Mesendoderm (in vitro differentiated cells): ENCODE measurements around the gene NPTX2. TPM values are rescaled to one million over a fixed set of nuclear protein-coding genes. Genes with fewer than 3 reads are reported as not detected.

Experiments used
- DNase-seq: peaks from one replicate; pipeline ENCODE4 v3.0.0; 2013
- H2AK5ac ChIP-seq: 2 replicates; pipeline ENCODE4 v1.6.1; 2013; ENCODE audit warnings: low read length, inconsistent platforms
- H2BK120ac ChIP-seq: 2 replicates; pipeline ENCODE4 v1.6.1; 2013; ENCODE audit warnings: low read depth, mild to moderate bottlenecking, low read length, moderate library complexity, mixed read lengths
- H2BK15ac ChIP-seq: replicated peaks from 2 replicates; pipeline ENCODE4 v1.6.1; 2013; ENCODE audit warnings: low read depth, mild to moderate bottlenecking, moderate library complexity
- H2BK5ac ChIP-seq: 2 replicates; pipeline ENCODE4 v1.6.1; 2013; ENCODE audit warnings: low read length, inconsistent platforms
- H3K18ac ChIP-seq: 2 replicates; pipeline ENCODE4 v1.6.1; 2013; ENCODE audit warnings: mild to moderate bottlenecking, low read length, mixed read lengths
- H3K23ac ChIP-seq: one replicate; pipeline ENCODE4 v1.6.1; 2013; ENCODE audit warnings: low read length
- H3K27ac ChIP-seq: 2 replicates; pipeline ENCODE4 v1.5.1; 2013; ENCODE audit warnings: low read depth, mild to moderate bottlenecking, inconsistent platforms, low read length, moderate library complexity
- H3K27me3 ChIP-seq: 2 replicates; pipeline ENCODE4 v1.6.1; 2013; ENCODE audit warnings: low read length, control low read depth, mild to moderate bottlenecking, inconsistent platforms; ENCODE audit not compliant: insufficient read depth, poor library complexity
- H3K36me3 ChIP-seq: 2 replicates; pipeline ENCODE4 v1.6.1; 2013; ENCODE audit warnings: low read length, inconsistent platforms; ENCODE audit not compliant: control insufficient read depth, insufficient read depth
- H3K4ac ChIP-seq: one replicate; pipeline ENCODE4 v1.6.1; 2013; ENCODE audit warnings: low read depth, mild to moderate bottlenecking, low read length, moderate library complexity
- H3K4me1 ChIP-seq: 2 replicates; pipeline ENCODE4 v1.6.1; 2013; ENCODE audit warnings: low read depth, low read length, inconsistent platforms; ENCODE audit not compliant: control insufficient read depth
- H3K4me2 ChIP-seq: 2 replicates; pipeline ENCODE4 v1.6.1; 2013; ENCODE audit warnings: low read length
- H3K4me3 ChIP-seq: 2 replicates; pipeline ENCODE4 v1.5.1; 2013; ENCODE audit warnings: mild to moderate bottlenecking, low read length
- H3K56ac ChIP-seq: one replicate; pipeline ENCODE4 v1.6.1; 2013; ENCODE audit warnings: low read length
- H3K79me1 ChIP-seq: 2 replicates; pipeline ENCODE4 v1.6.1; 2013; ENCODE audit warnings: low read length, inconsistent platforms
- H3K79me2 ChIP-seq: 2 replicates; pipeline ENCODE4 v1.6.1; 2013; ENCODE audit warnings: mild to moderate bottlenecking, low read length; ENCODE audit not compliant: control insufficient read depth, insufficient read depth
- H3K9ac ChIP-seq: 2 replicates; pipeline ENCODE4 v1.6.1; 2013; ENCODE audit warnings: low read length, inconsistent platforms
- H4K5ac ChIP-seq: one replicate; pipeline ENCODE4 v1.6.1; 2013; ENCODE audit warnings: low read length
- H4K8ac ChIP-seq: one replicate; pipeline ENCODE4 v1.6.1; 2013; ENCODE audit warnings: low read depth, mild to moderate bottlenecking, control low read depth, low read length, moderate library complexity
- WGBS: extraction: QIAGEN DNeasy Blood & Tissue Kit; methylation state at CpG from one replicate; pipeline ENCODE4 v1.1.7; 2013; ENCODE audit warnings: low lambda C conversion rate, missing lambda C conversion rate; ENCODE audit not compliant: insufficient coverage; ENCODE audit errors: extremely low coverage; 5-methylcytosine and 5-hydroxymethylcytosine counted together
- polyA plus RNA-seq, 2 experiments: library from polyadenylated mRNA; stranded (reverse); fragments of 200-250 nt; gene quantifications; one replicate each; pipeline ENCODE4 v1.2.3, GENCODE V29; 2013

The NPTX2 gene, protein sequence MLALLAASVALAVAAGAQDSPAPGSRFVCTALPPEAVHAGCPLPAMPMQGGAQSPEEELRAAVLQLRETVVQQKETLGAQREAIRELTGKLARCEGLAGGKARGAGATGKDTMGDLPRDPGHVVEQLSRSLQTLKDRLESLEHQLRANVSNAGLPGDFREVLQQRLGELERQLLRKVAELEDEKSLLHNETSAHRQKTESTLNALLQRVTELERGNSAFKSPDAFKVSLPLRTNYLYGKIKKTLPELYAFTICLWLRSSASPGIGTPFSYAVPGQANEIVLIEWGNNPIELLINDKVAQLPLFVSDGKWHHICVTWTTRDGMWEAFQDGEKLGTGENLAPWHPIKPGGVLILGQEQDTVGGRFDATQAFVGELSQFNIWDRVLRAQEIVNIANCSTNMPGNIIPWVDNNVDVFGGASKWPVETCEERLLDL
- 2.9 TPM for polyA plus RNA-seq (2013, experiment 1 of 2)
- polyA plus RNA-seq (2013, experiment 2 of 2) = 3.1 TPM

DNA sequence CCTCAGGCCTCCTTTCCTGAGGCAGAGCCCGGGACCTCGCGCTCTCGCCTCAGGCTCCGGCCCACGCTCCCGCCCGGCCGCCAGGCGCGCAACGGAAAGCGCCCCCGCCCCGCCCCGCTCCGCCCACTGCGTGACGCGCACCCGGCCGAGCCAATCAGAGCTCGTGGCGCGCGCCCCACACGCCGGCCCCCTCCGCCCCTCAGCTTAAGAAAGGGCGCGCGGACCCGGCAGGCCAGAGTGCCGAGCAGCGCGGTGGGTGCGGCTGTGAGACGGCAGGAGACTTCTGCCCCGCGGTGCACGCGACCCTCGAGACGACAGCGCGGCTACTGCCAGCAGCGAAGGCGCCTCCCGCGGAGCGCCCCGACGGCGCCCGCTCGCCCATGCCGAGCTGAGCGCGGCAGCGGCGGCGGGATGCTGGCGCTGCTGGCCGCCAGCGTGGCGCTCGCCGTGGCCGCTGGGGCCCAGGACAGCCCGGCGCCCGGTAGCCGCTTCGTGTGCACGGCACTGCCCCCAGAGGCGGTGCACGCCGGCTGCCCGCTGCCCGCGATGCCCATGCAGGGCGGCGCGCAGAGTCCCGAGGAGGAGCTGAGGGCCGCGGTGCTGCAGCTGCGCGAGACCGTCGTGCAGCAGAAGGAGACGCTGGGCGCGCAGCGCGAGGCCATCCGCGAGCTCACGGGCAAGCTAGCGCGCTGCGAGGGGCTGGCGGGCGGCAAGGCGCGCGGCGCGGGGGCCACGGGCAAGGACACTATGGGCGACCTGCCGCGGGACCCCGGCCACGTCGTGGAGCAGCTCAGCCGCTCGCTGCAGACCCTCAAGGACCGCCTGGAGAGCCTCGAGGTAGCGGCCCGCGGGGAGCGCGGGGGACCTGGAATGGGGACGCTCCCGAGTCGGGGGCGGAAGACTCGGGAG is at the start of gene NPTX2:
NPTX2 (plus strand) TSS at position 235 of the 909 bp plus-strand sequence; CDS start at position 412, 177 bp downstream.
- no peak within 1 kb of the TSS for H4K8ac ChIP-seq
- peak within 1 kb of the TSS; percentile 57 for H3K9ac ChIP-seq
- DNase-seq = peak; percentile 81
- no peak within 1 kb of the TSS for H2BK15ac ChIP-seq
- peaks cover 23% of the 10 kb centered on the region for H3K27me3 ChIP-seq
- H3K4me2 ChIP-seq = peak within 1 kb of the TSS; percentile 56
- H2AK5ac ChIP-seq = no peak within 1 kb of the TSS
- H3K36me3 ChIP-seq = no peaks in the 10 kb centered on the region
- H3K4me3 ChIP-seq = no peak within 1 kb of the TSS
- no CpG with 5 or more reads among the region's 130 CpGs for WGBS
- no peak within 1 kb of the TSS for H2BK120ac ChIP-seq
- no peak within 1 kb of the TSS for H3K18ac ChIP-seq
- no peaks in the 10 kb centered on the region for H3K4me1 ChIP-seq
- H3K56ac ChIP-seq = peak within 1 kb of the TSS; percentile 67
- H3K4ac ChIP-seq = no peak within 1 kb of the TSS
- no peak within 1 kb of the TSS for H4K5ac ChIP-seq
- H3K27ac ChIP-seq = no peak within 1 kb of the TSS
- H3K79me2 ChIP-seq = no peaks in the 10 kb centered on the region
- H3K23ac ChIP-seq = peak within 1 kb of the TSS; percentile 45
- no peak within 1 kb of the TSS for H2BK5ac ChIP-seq
- H3K79me1 ChIP-seq = no peaks in the 10 kb centered on the region

DNA sequence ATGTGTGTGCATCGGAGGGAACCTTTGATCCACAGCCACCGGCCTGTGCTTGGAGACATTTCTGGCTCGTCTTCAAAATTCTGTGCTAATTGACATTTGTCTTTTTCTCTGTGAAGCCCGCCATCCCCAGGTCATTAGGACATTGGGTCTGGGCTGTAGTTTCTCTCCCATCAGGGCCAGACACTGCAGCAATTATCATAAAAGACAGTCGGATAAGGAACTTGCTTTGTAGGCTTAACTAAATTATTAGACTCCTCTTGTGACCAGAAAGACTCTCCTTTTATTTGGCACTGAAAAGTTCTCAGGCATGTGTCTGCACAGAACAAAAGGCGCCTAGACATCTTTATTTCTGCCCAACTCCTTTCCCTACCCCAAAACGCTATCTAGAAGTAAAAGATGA is 49.1 kb upstream of the NPTX2 start:
- no peak overlapping the region for H3K4me2 ChIP-seq
- H2BK15ac ChIP-seq = no peak overlapping the region
- no peaks in the 10 kb centered on the region for H3K4me1 ChIP-seq
- H3K36me3 ChIP-seq = no peaks in the 10 kb centered on the region
- WGBS = no CpG with 5 or more reads among the region's 7 CpGs
- H2BK5ac ChIP-seq = no peak overlapping the region
- no peaks in the 10 kb centered on the region for H3K79me1 ChIP-seq
- H3K4ac ChIP-seq = no peak overlapping the region
- H3K56ac ChIP-seq = no peak overlapping the region
- no peak overlapping the region for H3K27ac ChIP-seq
- no peak for DNase-seq
- no peaks in the 10 kb centered on the region for H3K27me3 ChIP-seq
- no peak overlapping the region for H2AK5ac ChIP-seq
- no peak overlapping the region for H3K9ac ChIP-seq
- no peaks in the 10 kb centered on the region for H3K79me2 ChIP-seq
- no peak overlapping the region for H3K4me3 ChIP-seq
- no peak overlapping the region for H3K23ac ChIP-seq
- no peak overlapping the region for H2BK120ac ChIP-seq
- no peak overlapping the region for H4K5ac ChIP-seq
- H4K8ac ChIP-seq = no peak overlapping the region
- H3K18ac ChIP-seq = no peak overlapping the region

DNA sequence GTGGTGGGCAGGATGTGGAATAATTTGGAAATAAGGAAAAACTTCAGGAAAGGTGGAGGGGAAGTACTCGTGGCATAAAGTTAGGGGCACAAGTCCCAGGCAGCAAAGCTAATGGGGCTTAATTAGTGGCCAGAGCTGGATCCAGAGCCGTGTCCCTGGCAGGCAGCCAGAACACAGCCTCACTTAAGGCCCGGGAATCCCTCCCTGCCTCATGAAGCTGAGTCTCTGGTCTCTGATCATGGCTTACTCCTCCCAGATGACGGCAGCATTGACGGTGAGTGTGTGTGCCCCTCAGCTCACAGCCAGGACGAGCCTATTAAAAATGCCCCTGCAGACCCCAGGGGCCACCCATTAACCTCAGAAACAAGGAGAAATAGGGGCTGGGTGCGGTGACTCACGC is 48.2 kb upstream of the NPTX2 start:
- H3K36me3 ChIP-seq = no peaks in the 10 kb centered on the region
- H3K4me3 ChIP-seq = no peak overlapping the region
- no peak overlapping the region for H2BK5ac ChIP-seq
- H3K9ac ChIP-seq = no peak overlapping the region
- no peaks in the 10 kb centered on the region for H3K27me3 ChIP-seq
- H3K79me2 ChIP-seq = no peaks in the 10 kb centered on the region
- H3K79me1 ChIP-seq = no peaks in the 10 kb centered on the region
- no peak overlapping the region for H2AK5ac ChIP-seq
- WGBS = no CpG with 5 or more reads among the region's 8 CpGs
- H3K4ac ChIP-seq = no peak overlapping the region
- no peak overlapping the region for H3K27ac ChIP-seq
- H3K18ac ChIP-seq = no peak overlapping the region
- DNase-seq = no peak
- H3K4me2 ChIP-seq = no peak overlapping the region
- no peak overlapping the region for H4K8ac ChIP-seq
- no peak overlapping the region for H2BK120ac ChIP-seq
- no peak overlapping the region for H3K56ac ChIP-seq
- H4K5ac ChIP-seq = no peak overlapping the region
- H3K4me1 ChIP-seq = no peaks in the 10 kb centered on the region
- no peak overlapping the region for H2BK15ac ChIP-seq
- H3K23ac ChIP-seq = no peak overlapping the region

DNA sequence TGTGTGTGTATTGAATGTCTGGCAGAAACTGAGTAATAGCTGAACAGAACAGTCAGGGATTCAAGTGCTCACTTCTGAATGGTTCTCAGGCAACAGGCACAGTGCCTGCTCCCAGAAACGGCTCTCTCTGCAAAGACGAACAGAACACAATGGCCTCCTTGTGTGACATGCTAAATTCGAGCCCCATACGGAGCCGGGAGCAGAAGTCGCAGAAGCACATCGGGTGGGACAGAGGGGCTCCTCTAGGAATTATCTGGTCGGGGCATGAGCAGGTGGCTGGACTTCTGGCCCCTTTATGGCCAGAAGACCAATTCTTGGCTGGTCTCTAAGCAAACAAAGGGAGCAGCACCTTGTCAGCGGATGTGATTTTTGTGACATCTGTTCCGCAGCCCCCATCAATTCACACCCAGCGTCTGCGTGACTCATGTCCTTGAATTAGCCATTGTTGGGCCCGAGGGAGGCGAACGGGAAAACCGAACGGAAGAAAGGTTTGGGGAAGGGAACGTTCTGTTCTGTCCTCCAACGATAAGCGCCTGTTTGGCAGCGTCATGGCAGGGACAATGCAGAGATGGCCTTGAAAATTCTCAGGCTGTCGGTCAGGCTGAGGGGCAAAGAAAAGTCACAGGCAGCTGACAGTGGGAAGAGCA is 47.3 kb upstream of the NPTX2 start:
- no peak overlapping the region for H3K18ac ChIP-seq
- H4K8ac ChIP-seq = no peak overlapping the region
- no peak overlapping the region for H2AK5ac ChIP-seq
- H4K5ac ChIP-seq = no peak overlapping the region
- H2BK15ac ChIP-seq = no peak overlapping the region
- H3K27ac ChIP-seq = no peak overlapping the region
- no peaks in the 10 kb centered on the region for H3K4me1 ChIP-seq
- no peak overlapping the region for H2BK120ac ChIP-seq
- no peak overlapping the region for H3K4ac ChIP-seq
- no peak overlapping the region for H3K9ac ChIP-seq
- H3K23ac ChIP-seq = no peak overlapping the region
- no peak overlapping the region for H2BK5ac ChIP-seq
- no peaks in the 10 kb centered on the region for H3K27me3 ChIP-seq
- no peak for DNase-seq
- no peaks in the 10 kb centered on the region for H3K79me1 ChIP-seq
- H3K36me3 ChIP-seq = no peaks in the 10 kb centered on the region
- H3K79me2 ChIP-seq = no peaks in the 10 kb centered on the region
- H3K4me2 ChIP-seq = no peak overlapping the region
- H3K4me3 ChIP-seq = no peak overlapping the region
- WGBS = no CpG with 5 or more reads among the region's 22 CpGs
- H3K56ac ChIP-seq = no peak overlapping the region

DNA sequence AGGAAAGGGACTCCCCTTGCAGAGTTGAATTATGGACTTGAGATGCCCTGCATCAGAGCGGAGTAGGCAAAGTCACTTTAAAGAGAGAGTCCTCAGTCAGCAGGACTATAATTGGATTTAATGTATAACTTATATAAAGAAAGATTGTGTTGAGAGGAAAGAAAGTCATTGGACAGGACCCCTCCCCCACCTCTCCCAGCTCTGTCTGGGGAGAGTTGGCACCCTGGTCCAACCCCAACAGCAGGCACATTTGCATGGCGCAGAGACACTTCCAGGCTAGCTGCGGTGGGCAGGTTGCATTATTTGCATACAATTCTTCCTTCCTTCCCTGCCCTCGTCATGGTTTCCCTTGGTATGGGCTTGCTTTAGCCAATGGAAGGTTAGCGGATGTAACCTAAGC is 46.1 kb upstream of the NPTX2 start:
- Histone ChIP-seq H3K79me2 (no peaks in the 10 kb centered on the region), H3K23ac (no peak overlapping the region), H3K4me1 (no peaks in the 10 kb centered on the region), H2BK5ac (no peak overlapping the region), H2BK15ac (no peak overlapping the region), H3K27me3 (no peaks in the 10 kb centered on the region), H3K4ac (no peak overlapping the region), H4K5ac (no peak overlapping the region), H3K79me1 (no peaks in the 10 kb centered on the region), H2BK120ac (no peak overlapping the region), H3K18ac (no peak overlapping the region), H3K56ac (no peak overlapping the region), H3K4me3 (no peak overlapping the region), H3K36me3 (no peaks in the 10 kb centered on the region), H3K4me2 (no peak overlapping the region), H3K9ac (no peak overlapping the region), H2AK5ac (no peak overlapping the region), H4K8ac (no peak overlapping the region), H3K27ac (no peak overlapping the region)
- peak; percentile 21 for DNase-seq
- WGBS = no CpG with 5 or more reads among the region's 5 CpGs
